Thoracic aorta (tissue), 2 donors: ENCODE results near the gene ELOVL5. TPM values are rescaled to one million over a fixed set of nuclear protein-coding genes. Genes with fewer than 3 reads are reported as not detected.

ENCODE experiments used
- ATAC-seq: fragments of 150-250 bp; one replicate; pipeline ENCODE4 v1.8.0; 2017; ENCODE audit warnings: low read depth; ENCODE audit not compliant: insufficient number of reproducible peaks, low FRiP score
- DNase-seq: peaks from one replicate; pipeline ENCODE4 v3.0.0-alpha.2; 2020; ENCODE audit warnings: low spot score
- H3K27ac ChIP-seq, 2 donors: fragments of 200-600 bp; sonication (generic); 1 replicate in 1 of 2; 2 replicates in 1 of 2; pipeline ENCODE4 v1.5.1; 2016; ENCODE audit warnings: mild to moderate bottlenecking in 2 of 2, moderate library complexity in 2 of 2
- H3K27me3 ChIP-seq: fragments of 200-600 bp; sonication (generic); replicated peaks from 2 replicates; pipeline ENCODE4 v1.6.0; 2016; ENCODE audit warnings: mild to moderate bottlenecking; ENCODE audit not compliant: insufficient read depth
- H3K36me3 ChIP-seq: fragments of 200-600 bp; sonication (generic); one replicate; pipeline ENCODE4 v1.5.1; 2016
- H3K4me1 ChIP-seq, 2 donors: fragments of 200-600 bp; sonication (generic); 1 replicate in 1 of 2; 2 replicates in 1 of 2; pipeline versions ENCODE4 v1.5.1 to v1.6.0; 2016; ENCODE audit warnings: low read depth in 2 of 2, mild to moderate bottlenecking in 1 of 2; ENCODE audit not compliant: control insufficient read depth in 1 of 2
- H3K4me3 ChIP-seq: fragments of 200-600 bp; sonication (generic); 2 replicates; pipeline ENCODE4 v1.5.1; 2016; ENCODE audit warnings: mild to moderate bottlenecking
- H3K9me3 ChIP-seq: fragments of 200-600 bp; sonication (generic); 2 replicates; pipeline ENCODE4 v1.5.1; 2016
- total RNA-seq, 2 donors: library from RNA; depleted of rRNA; stranded (reverse); fragments of >200 nt; gene quantifications; one replicate each; pipeline versions ENCODE4 v1.1.0 to v1.2.3, GENCODE V29; 2016
- TF ChIP-seq, protein P1 (sequence below): fragments of 200-600 bp; sonication (generic); IDR thresholded peaks from one replicate; pipeline ENCODE4 v1.5.1; 2019; ENCODE audit warnings: antibody characterized with exemption

The ELOVL5 gene
- total RNA-seq, 2 donors from 2014 or later = 61.1 to 86.8 TPM

DNA sequence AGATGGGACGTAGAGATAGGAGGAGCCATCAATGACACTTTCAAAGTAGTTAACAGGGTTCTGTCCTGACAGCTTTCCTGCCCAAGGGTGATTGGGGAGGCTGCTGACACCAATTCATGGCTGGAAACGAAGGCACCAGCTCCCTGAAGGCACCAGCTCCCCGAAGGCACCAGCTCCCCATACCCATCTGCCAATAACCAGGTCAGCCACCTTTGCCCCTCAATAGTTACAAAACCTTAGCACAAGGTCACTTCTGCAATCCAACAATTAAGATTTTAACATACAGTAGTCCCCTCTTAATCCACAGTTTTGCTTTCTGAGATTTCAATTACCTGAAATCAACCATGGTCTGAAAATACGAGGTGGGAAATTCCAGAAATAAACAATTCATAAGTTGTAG lies 51.7 kb downstream of the ELOVL5 start:
- Histone ChIP-seq H3K4me3 (no peak overlapping the region), H3K4me1 (peaks cover 21 to 33% of the 10 kb centered on the region in 2 donors), H3K27me3 (no peaks in the 10 kb centered on the region), H3K36me3 (peaks cover 10% of the 10 kb centered on the region), H3K9me3 (no peaks in the 10 kb centered on the region), H3K27ac (no peak overlapping the region)
- TF ChIP-seq, protein P1, sequence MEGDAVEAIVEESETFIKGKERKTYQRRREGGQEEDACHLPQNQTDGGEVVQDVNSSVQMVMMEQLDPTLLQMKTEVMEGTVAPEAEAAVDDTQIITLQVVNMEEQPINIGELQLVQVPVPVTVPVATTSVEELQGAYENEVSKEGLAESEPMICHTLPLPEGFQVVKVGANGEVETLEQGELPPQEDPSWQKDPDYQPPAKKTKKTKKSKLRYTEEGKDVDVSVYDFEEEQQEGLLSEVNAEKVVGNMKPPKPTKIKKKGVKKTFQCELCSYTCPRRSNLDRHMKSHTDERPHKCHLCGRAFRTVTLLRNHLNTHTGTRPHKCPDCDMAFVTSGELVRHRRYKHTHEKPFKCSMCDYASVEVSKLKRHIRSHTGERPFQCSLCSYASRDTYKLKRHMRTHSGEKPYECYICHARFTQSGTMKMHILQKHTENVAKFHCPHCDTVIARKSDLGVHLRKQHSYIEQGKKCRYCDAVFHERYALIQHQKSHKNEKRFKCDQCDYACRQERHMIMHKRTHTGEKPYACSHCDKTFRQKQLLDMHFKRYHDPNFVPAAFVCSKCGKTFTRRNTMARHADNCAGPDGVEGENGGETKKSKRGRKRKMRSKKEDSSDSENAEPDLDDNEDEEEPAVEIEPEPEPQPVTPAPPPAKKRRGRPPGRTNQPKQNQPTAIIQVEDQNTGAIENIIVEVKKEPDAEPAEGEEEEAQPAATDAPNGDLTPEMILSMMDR = no peak
- DNase-seq = no peak
- no peak for ATAC-seq

- TF ChIP-seq, protein P1 = no peak
These were observed 53.6 kb downstream of the ELOVL5 start for GRCh38 chr6:53295176-53295575.

GRCh38 chr6:53294611-53295010 lies 54.1 kb downstream of the ELOVL5 start:
- no peaks in the 10 kb centered on the region for H3K9me3 ChIP-seq
- H3K4me1 ChIP-seq = peaks cover 0 to 9% of the 10 kb centered on the region in 2 donors
- no peaks in the 10 kb centered on the region for H3K27me3 ChIP-seq
- no peak overlapping the region for H3K27ac ChIP-seq
- DNase-seq (no peak), ATAC-seq (no peak)
- no peak overlapping the region for H3K4me3 ChIP-seq
- TF ChIP-seq, protein P1 = no peak
- H3K36me3 ChIP-seq = peaks cover 10% of the 10 kb centered on the region

More at GRCh38 chr6:53295176-53295575, 53.6 kb downstream of the ELOVL5 start:
- ATAC-seq (no peak), DNase-seq (no peak)
- H3K4me1 ChIP-seq = peaks cover 2 to 15% of the 10 kb centered on the region in 2 donors
- H3K36me3 ChIP-seq = peaks cover 10% of the 10 kb centered on the region
- H3K4me3 ChIP-seq = no peak overlapping the region
- H3K27ac ChIP-seq = no peak overlapping the region
- H3K27me3 ChIP-seq = no peaks in the 10 kb centered on the region
- no peaks in the 10 kb centered on the region for H3K9me3 ChIP-seq

DNA sequence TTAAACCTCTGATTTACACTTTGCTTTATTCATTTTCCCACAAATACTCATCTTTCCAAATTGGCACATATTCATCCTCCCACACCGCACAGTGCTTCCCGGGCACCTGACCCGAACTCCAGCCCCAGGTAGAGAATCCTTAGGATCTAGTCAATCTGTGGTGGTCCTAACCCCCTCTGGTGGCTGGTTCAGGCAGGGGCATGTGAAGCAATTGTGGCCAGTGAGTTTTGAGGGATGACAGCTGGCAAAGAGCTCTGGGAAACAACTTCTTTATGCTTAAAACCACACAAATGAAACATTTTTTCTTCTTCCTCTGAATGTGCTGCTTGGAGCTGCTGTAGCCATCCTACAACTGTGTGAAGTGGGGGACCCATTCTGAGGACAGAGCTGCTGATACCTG lies 54.7 kb downstream of the ELOVL5 start:
- Histone ChIP-seq H3K4me1 (peaks cover 0 to 5% of the 10 kb centered on the region in 2 donors), H3K27ac (no peak overlapping the region), H3K27me3 (no peaks in the 10 kb centered on the region), H3K4me3 (no peak overlapping the region), H3K9me3 (no peaks in the 10 kb centered on the region), H3K36me3 (peaks cover 10% of the 10 kb centered on the region)
- DNase-seq (no peak), ATAC-seq (no peak)
- TF ChIP-seq, protein P1 = peak; percentile 31

- ATAC-seq (no peak), DNase-seq (no peak)
- no peak overlapping the region for H3K4me3 ChIP-seq
- peaks cover 10% of the 10 kb centered on the region for H3K36me3 ChIP-seq
- H3K9me3 ChIP-seq = no peaks in the 10 kb centered on the region
- H3K27ac ChIP-seq = no peak overlapping the region
- TF ChIP-seq, protein P1 = no peak
- peaks cover 0 to 2% of the 10 kb centered on the region in 2 donors for H3K4me1 ChIP-seq
- no peaks in the 10 kb centered on the region for H3K27me3 ChIP-seq
These were observed 55.1 kb downstream of the ELOVL5 start for GRCh38 chr6:53293691-53294090.
